Endothelial cell of umbilical vein (primary cell): ENCODE results near the gene JSRP1. TPM values are rescaled to one million over a fixed set of nuclear protein-coding genes. Genes with fewer than 3 reads are reported as not detected.

Experiments
- BruUV-seq: library from RNA; stranded (reverse); fragments of 400-500 nt; replicated peaks from 2 replicates; lab custom pipeline; 2021; lab: Mats Ljungman, UMichigan
- CTCF ChIA-PET: fragments of 300-600, 350-600 bp; sonication (Branson Sonifier 250); formaldehyde crosslinking; loops from one replicate; lab custom pipeline; 2021; ENCODE audit warnings: antibody characterized with exemption, inconsistent platforms; lab: Charles Lee
- POLR2A ChIA-PET: fragments of 300-600, 350-600 bp; sonication (Branson Sonifier 250); formaldehyde crosslinking; loops from one replicate; lab custom pipeline; 2021; ENCODE audit warnings: antibody characterized with exemption, inconsistent platforms; lab: Charles Lee
- DNase-seq: peaks from one replicate; pipeline ENCODE4 v3.0.0-alpha.2; 2011; ENCODE audit warnings: low read depth, low spot score
- FAIRE-seq: peaks from 2 replicates; lab custom pipeline; 2011; peaks lifted over from hg19 to GRCh38; lab: Jason Lieb, UNC
- H2AFZ ChIP-seq: 2 replicates; pipeline ENCODE4 v1.6.0; 2012; ENCODE audit warnings: low read depth, low read length, control low read depth, inconsistent platforms
- H3K27ac ChIP-seq: 2 replicates; pipeline ENCODE4 v1.5.1; 2011; ENCODE audit warnings: low read depth, mild to moderate bottlenecking, control low read depth, low read length, moderate library complexity; ENCODE audit not compliant: insufficient read depth
- H3K27me3 ChIP-seq, 2 experiments: 2 replicates each; pipeline versions ENCODE4 v1.6.0 to v1.6.1; 2011; ENCODE audit warnings: low read length in 2 of 2, mixed read lengths in 1 of 2; ENCODE audit not compliant: control insufficient read depth in 2 of 2, insufficient read depth in 2 of 2
- H3K36me3 ChIP-seq, 2 experiments: 2 replicates in 1 of 2; 3 replicates in 1 of 2; pipeline ENCODE4 v1.5.1; 2011; ENCODE audit warnings: low read length in 2 of 2, mild to moderate bottlenecking in 1 of 2, moderate library complexity in 1 of 2; ENCODE audit not compliant: control insufficient read depth in 2 of 2, insufficient read depth in 2 of 2; ENCODE audit errors: extremely low read depth in 1 of 2
- H3K4me1 ChIP-seq: 3 replicates; pipeline ENCODE4 v1.5.1; 2011; ENCODE audit warnings: mild to moderate bottlenecking, low read length; ENCODE audit not compliant: control insufficient read depth, insufficient read depth; ENCODE audit errors: extremely low read depth
- H3K4me2 ChIP-seq: 2 replicates; pipeline ENCODE4 v1.6.1; 2011; ENCODE audit warnings: low read length, control low read depth, mixed read lengths; ENCODE audit not compliant: insufficient read depth
- H3K4me3 ChIP-seq, 3 experiments: fragments of 200-600 bp in 1 of 3; sonication (generic), shearing (Covaris generic) in 1 of 3; replicated peaks in 1 of 3; 2 replicates each; pipeline ENCODE4 v1.5.1; 2011 to 2016; ENCODE audit warnings: control low read depth in 3 of 3, low read length in 3 of 3, mild to moderate bottlenecking in 2 of 3, inconsistent platforms in 1 of 3, low read depth in 1 of 3, moderate library complexity in 1 of 3; ENCODE audit not compliant: insufficient read depth in 1 of 3
- H3K79me2 ChIP-seq: 2 replicates; pipeline ENCODE4 v1.6.0; 2012; ENCODE audit warnings: low read length, inconsistent platforms; ENCODE audit not compliant: control insufficient read depth, insufficient read depth
- H3K9ac ChIP-seq: replicated peaks from 2 replicates; pipeline ENCODE3; 2011; ENCODE audit warnings: low read length, control low read depth; ENCODE audit not compliant: insufficient read depth; ENCODE audit errors: extremely low read depth
- H3K9me1 ChIP-seq: replicated peaks from 3 replicates; pipeline ENCODE4 v1.6.0; 2011; ENCODE audit warnings: mild to moderate bottlenecking, low read length; ENCODE audit not compliant: control insufficient read depth, insufficient read depth; ENCODE audit errors: extremely low read depth
- H3K9me3 ChIP-seq: replicated peaks from 2 replicates; pipeline ENCODE4 v1.5.1; 2012; ENCODE audit warnings: low read length, inconsistent platforms; ENCODE audit not compliant: control insufficient read depth, insufficient read depth
- H4K20me1 ChIP-seq: replicated peaks from 2 replicates; pipeline ENCODE3; 2011; ENCODE audit warnings: mild to moderate bottlenecking, low read length; ENCODE audit not compliant: control insufficient read depth, insufficient read depth; ENCODE audit errors: extremely low read depth
- CTCF ChIP-seq, 2 donors: IDR thresholded peaks; 1 replicate in 1 of 2; 2 replicates in 1 of 2; pipeline ENCODE4 v1.5.1; 2011; ENCODE audit warnings: low read length in 2 of 2, mild to moderate bottlenecking in 2 of 2, moderate library complexity in 2 of 2, control low read depth in 1 of 2, inconsistent platforms in 1 of 2, low read depth in 1 of 2; ENCODE audit not compliant: insufficient read depth in 1 of 2; ENCODE audit errors: extremely low read depth in 1 of 2
- EZH2 ChIP-seq: IDR thresholded peaks from 2 replicates; pipeline ENCODE4 v1.6.1; 2012; ENCODE audit warnings: borderline replicate concordance, low read depth, mild to moderate bottlenecking, moderate library complexity, low read length, inconsistent platforms; ENCODE audit not compliant: severe bottlenecking
- FOS ChIP-seq: IDR thresholded peaks from 2 replicates; pipeline ENCODE4 v1.6.1; 2011; ENCODE audit warnings: mild to moderate bottlenecking, low read length, moderate library complexity, borderline replicate concordance; ENCODE audit not compliant: insufficient read depth
- GATA2 ChIP-seq: IDR thresholded peaks from 2 replicates; pipeline ENCODE4 v1.7.0; 2011; ENCODE audit warnings: low read depth, mild to moderate bottlenecking, moderate library complexity, mixed read lengths, low read length; ENCODE audit not compliant: insufficient read length, insufficient read depth
- JUN ChIP-seq: IDR thresholded peaks from 2 replicates; pipeline ENCODE4 v1.6.1; 2011; ENCODE audit warnings: borderline replicate concordance, low read depth; ENCODE audit not compliant: insufficient read length, insufficient read depth
- MAX ChIP-seq: IDR thresholded peaks from 2 replicates; pipeline ENCODE4 v1.6.1; 2011; ENCODE audit not compliant: insufficient read depth, insufficient read length
- MYC ChIP-seq: IDR thresholded peaks from one replicate; pipeline ENCODE4 v1.6.1; 2011; ENCODE audit warnings: mild to moderate bottlenecking, low read depth, low read length
- POLR2A ChIP-seq: IDR thresholded peaks from 2 replicates; pipeline ENCODE4 v1.6.1; 2012; ENCODE audit warnings: low read depth, mild to moderate bottlenecking, control low read depth, low read length
- POLR2AphosphoS5 ChIP-seq: IDR thresholded peaks from 2 replicates; pipeline ENCODE4 v1.6.1; 2012; ENCODE audit warnings: low read depth, mild to moderate bottlenecking, control low read depth, low read length, moderate library complexity; ENCODE audit not compliant: insufficient read depth
- dilution Hi-C: fragments of 300-500 bp; cut with MboI; formaldehyde crosslinking; loops from one replicate; pipeline ENCODE4 v1.15.0; 2019; ENCODE audit warnings: low sequenced_read_pairs; ENCODE audit not compliant: extremely low pct_ligation_motif_present
- intact Hi-C: fragments of 100-400 bp; cut with micrococcal nuclease; formaldehyde crosslinking; loops from one replicate; pipeline ENCODE4 v1.10.0; 2022
- polyA plus RNA-seq, 4 experiments: library from polyadenylated mRNA; depleted of rRNA in 3 of 4; stranded (reverse) in 3 of 4; unstranded in 1 of 4; fragments of >200 nt; gene quantifications; 2 replicates each; pipeline versions ENCODE4 v1.2.1 to v1.2.3, GENCODE V29; 2011 to 2012; ENCODE audit warnings: missing spikeins in 1 of 4
- total RNA-seq: library from RNA; stranded (reverse); gene quantifications from 2 replicates; pipeline ENCODE4 v1.2.3, GENCODE V29; 2021

The JSRP1 gene
- total and polyA plus RNA-seq, 2 donors (not counting 3 experiments of a cell fraction or from before 2014, with no cell fraction given) = not detected

- FAIRE-seq (no peak), DNase-seq (no peak)
- no peaks in the 10 kb centered on the region for H4K20me1 ChIP-seq
- dilution Hi-C loops (no loop called here), intact Hi-C loops (no loop called here)
- no peak overlapping the region for H3K9ac ChIP-seq
- no peak for TF ChIP-seq JUN
- TF ChIP-seq MYC = no peak
- TF ChIP-seq EZH2 = no peak
- no peak for TF ChIP-seq POLR2A
- no peak for TF ChIP-seq GATA2
- TF ChIP-seq FOS = no peak
- no peak for TF ChIP-seq MAX
- no peak for TF ChIP-seq CTCF (IDR thresholded peaks at IDR 0.05; ENCODE audit: extremely low read depth in 1 of 2, insufficient read depth in 1 of 2, low read depth in 1 of 2, low read length in 2 of 2)
- TF ChIP-seq POLR2AphosphoS5 = no peak
- H2AFZ ChIP-seq = no peak overlapping the region
- peaks cover 12 to 50% of the 10 kb centered on the region in 2 experiments for H3K36me3 ChIP-seq
- no TSS peak for BruUV-seq
- H3K9me3 ChIP-seq = no peaks in the 10 kb centered on the region
- no peaks in the 10 kb centered on the region for H3K9me1 ChIP-seq
- CTCF ChIA-PET = interaction anchor here (1.4 to 2.0 kb wide), 2 partner anchors 58 kb away, joined by 6 to 8 read pairs; no protein-coding TSS in a partner anchor
- H3K27me3 ChIP-seq = no peaks in the 10 kb centered on the region
- no peak overlapping the region for H3K27ac ChIP-seq
- H3K4me1 ChIP-seq = no peaks in the 10 kb centered on the region
- H3K4me3 ChIP-seq = no peak overlapping the region
- no peaks in the 10 kb centered on the region for H3K79me2 ChIP-seq
- POLR2A ChIA-PET = no interaction called here
- H3K4me2 ChIP-seq = no peak overlapping the region
Observed at GRCh38 chr19:2214251-2214650, 42.0 kb downstream of the JSRP1 start.
